Measurements from ENCODE around the gene MYO10.
"Not testable (repeated sequence)": the region's sequence is repeated elsewhere in the genome, so short reads cannot be mapped to it uniquely, and the experiment has no call there.

The MYO10 gene

GRCh38 chr5:16936150-16936988 is at the start of gene MYO10:
Gene MYO10, minus strand, starts transcription at chr5:16936288. Its CDS starts 480 bp downstream, at chr5:16935808.
- DNase-seq, result peak; percentile 90

DNA sequence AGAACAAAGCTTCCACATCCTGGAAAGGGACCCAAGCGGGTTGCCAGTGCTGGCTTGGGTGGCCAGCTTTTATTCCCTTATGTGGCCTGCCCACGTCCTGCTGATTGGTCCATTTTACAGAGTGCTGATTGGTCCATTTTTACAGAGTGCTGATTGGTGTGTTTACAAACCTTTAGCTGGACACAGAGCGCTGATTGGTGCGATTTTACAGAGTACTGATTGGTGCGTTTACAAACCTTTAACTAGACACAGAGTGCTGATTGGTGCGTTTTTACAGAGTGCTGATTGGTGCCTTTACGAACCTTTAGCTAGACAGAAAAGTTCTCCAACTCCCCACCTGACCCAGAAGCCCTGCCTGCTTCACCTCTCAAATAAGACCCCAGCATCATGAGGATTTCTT is 49.2 kb upstream of the MYO10 start:
- DNase-seq, result not testable (repeated sequence)

DNA sequence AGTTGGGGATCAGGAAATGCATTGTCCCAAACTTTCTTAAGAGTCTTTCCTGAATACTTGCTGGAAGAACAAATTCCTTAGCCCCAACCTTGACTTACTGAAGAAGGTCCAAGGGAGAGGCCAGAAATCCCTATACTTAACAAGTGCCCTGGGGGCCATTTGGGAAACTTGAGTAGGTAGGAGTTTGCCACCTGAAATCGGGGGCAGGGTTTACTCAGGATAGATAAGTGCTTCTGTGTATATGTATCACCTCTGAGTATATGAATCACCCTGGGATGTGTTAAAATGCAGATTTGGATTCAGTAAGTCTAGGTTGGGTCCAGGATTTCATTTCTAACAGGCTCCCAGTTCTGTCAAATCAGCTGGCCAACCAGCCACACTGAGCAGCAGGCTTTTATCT is 47.9 kb upstream of the MYO10 start:
- no peak for DNase-seq

GRCh38 chr5:16983022-16983639 is 47.0 kb upstream of the MYO10 start:
- no peak for DNase-seq

DNA sequence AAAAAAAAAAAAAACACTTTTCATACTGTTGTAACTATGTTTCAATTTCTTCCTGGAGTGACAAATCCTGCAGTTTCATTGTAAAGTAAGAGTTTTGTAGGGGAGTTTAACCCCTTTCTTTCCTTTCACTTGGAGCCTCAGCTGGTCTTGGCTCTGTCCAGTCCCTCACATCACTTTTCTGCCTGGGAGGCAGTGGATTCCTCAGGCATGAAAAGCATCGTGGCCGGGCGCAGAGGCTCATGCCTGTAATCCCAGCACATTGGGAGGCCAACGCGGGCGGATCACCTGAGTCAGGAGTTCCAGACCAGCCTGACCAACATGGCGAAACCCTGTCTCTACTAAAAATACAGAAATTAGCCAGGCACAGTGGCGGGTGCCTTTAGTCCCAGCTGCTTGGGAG is 45.6 kb upstream of the MYO10 start:
- no peak for DNase-seq

DNA sequence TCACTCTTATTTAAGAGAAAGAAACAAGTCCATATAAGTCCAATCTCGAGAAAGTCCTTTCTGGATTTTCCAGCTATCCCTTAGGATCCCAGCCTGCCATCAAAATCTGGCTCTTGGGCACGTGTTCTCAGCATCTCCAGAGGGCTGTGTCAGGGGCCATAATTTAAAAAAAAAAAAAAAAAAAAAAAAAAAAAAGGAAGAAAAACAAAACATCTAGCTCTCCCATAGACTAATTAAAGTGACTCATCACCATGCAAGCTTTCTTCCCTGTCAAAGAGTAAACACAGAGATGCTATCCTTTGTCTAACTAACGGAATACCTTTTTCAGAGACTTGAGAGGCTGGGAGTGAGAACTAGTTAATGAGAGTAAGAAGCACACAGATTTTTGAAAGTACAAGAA is 44.9 kb upstream of the MYO10 start:
- DNase-seq, result no peak

DNA sequence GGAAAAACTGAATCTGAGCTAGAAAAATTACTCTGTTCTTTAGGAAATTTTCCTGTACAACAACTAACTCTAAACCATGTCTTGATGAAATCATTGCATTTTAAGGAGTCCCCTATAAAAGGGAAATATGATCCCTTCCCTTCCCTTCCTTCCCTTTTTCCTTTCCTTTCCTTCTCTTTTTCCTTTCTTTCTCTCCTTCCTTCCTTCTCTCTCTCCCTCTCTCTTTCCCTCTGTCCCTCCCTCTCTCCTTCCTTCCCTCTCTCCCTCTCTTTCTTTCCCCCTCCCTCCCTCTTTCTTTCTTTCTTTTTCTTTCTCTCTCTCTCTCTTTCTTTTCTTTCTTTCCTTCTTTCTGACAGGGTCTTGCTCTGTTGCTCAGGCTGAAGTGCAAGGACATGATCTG is 42.2 kb upstream of the MYO10 start:
- DNase-seq, result no peak

GRCh38 chr5:16976625-16977008 is 40.5 kb upstream of the MYO10 start:
- no peak for DNase-seq

- DNase-seq, result no peak
These were observed 40.0 kb upstream of the MYO10 start for GRCh38 chr5:16975950-16976624.

DNA sequence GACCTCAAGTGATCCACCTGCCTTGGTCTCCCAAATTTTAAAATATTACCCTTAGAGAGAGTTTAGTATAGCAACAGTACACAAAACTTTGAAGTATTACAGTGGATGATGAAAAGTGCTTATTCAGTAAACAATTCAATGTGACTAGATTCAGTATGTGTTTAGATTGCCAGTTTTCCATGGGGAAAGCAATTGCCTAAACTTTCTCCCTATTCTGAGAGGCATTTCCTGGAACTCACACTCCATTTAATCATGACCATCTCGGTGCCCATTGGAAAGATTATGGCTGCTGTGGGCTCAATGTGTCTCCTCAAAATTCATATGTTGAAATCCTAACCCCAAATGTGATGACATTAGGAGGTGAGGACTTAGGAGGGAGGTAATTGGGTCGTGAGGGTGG is 38.9 kb upstream of the MYO10 start:
- DNase-seq, result no peak

- no peak for DNase-seq
These were observed 34.7 kb upstream of the MYO10 start for GRCh38 chr5:16970826-16971225.

GRCh38 chr5:16970260-16970659 is 34.2 kb upstream of the MYO10 start:
- no peak for DNase-seq

DNA sequence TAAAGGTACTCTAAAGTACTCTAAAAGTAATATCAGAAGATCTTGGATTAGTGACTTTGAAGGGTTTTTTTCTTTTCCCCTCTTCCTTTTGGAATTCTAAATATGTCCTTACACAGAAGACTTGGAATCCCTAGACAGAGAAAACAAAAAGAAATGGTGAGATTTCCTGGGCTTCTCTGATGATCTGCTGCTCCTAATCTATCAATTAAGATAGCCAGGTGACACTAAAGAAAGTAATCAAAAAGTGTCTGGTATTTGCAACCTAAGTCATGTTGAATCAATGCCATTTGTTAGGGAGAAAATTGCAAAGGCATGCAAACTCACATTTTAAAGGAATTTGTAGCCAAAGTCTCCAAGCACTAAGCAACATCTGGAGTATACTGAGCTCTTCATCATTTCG is 29.5 kb upstream of the MYO10 start:
- no peak for DNase-seq

DNA sequence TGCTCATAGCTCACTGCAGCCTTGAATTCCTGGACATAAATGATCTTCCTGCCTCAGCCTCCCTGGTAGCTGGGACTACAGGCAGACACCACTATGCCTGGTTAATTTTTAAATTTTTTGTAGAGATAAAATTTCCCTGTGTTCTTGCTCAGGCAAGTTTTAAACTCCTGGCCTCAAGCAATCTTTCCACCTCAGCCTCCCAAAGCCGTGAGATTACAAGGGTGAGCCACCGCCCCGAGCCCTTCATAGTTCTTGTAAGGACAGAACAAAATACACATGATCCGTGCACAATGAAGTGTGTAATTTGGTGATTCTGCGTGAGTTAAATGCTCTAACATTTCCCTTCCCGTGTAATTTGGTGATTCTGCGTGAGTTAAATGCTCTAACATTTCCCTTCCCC is 27.7 kb upstream of the MYO10 start:
- DNase-seq, result no peak

GRCh38 chr5:16961131-16961530 is 25.0 kb upstream of the MYO10 start:
- no peak for DNase-seq

DNA sequence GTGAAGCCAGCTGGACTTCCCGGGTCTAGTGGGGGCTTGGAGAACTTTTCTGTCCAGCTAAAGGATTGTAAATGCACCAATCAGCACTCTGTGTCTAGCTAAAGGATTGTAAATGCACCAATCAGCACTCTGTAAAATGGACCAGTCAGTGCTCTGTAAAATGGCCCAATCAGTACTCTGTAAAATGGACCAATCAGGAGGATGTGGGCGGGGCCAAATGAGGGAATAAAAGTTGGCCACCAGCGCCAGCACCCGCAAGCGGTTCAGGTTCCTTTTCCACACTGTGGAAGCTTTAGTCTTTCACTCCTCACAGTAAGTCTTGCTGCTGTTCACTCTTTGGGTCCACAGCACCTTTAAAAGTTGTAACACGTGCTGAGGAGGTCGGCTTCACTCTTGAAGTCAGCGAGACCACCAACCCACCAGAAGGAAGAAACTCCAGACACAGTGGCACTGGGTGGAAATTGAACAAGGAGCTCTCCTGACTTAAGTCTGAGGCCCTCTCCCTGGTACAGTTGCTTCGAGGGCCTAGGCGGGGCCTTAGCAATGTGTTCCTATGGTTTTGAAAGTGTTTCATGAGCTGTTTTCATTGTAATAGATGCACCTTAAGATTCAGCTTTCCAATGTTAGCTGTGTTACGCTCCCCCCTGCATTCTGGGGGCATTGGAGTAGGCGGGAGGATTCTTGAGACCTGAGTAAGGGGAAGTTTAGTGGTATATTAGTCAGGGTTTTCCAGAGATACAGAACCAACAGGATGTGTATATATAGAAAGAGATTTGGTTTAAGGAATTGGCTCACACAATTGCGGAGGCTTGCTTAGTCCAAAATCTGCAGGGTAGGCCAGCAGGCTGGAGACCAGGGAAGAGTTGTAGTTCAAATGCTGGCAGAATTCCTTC is 21.5 kb upstream of the MYO10 start:
- DNase-seq, result peak; percentile 53

GRCh38 chr5:16953729-16954128 is 17.6 kb upstream of the MYO10 start:
- DNase-seq, result no peak

GRCh38 chr5:16952968-16953671 is 17.0 kb upstream of the MYO10 start:
- no peak for DNase-seq

DNA sequence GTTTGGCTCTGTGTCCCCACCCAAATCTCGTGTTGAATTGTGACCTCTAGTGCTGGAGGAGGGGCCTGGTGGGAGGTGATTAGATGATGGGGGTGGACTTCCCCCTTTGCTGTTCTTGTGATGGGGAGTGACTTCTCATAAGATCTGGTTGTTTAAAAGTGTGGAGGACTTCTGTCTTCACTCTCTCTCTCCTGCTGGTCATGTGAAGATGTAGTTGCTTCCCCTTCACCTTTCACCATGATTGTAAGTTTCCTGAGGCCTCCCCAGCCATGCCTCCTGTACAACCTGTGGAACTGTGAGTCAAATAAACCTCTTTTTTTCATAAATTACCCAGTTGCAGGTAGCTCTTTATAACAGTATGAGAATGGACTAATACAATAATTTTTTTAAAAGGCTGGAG is 10.6 kb upstream of the MYO10 start:
- DNase-seq, result no peak

GRCh38 chr5:16944816-16945562 is 8.9 kb upstream of the MYO10 start:
- DNase-seq, result no peak

- no peak for DNase-seq
These were observed 8.0 kb upstream of the MYO10 start for GRCh38 chr5:16943846-16944678.

Measured in left hindlimb (tissue), 1 donor.